Activated naive CD8-positive, alpha-beta T cell treated with anti-CD3 and anti-CD28 coated beads, Interleukin-2, amount 50 U/mL, for 24 hours (primary cell): ENCODE measurements around the gene TTLL11.
A peak's percentile ranks its signal among the peaks of the same experiment; 100 is the strongest.

Experiments used
- ATAC-seq: fragments of 150-1000 bp; cut with Tn5 transposase; one replicate; pipeline ENCODE4 v1.10.0; 2021
- DNase-seq: peaks from one replicate; pipeline ENCODE4 v3.0.0; 2021
- H3K27ac Mint-ChIP-seq: one replicate; pipeline ENCODE4 v1.8.0; 2021; ENCODE audit warnings: mild to moderate bottlenecking, mixed read lengths
- H3K27me3 Mint-ChIP-seq: one replicate; pipeline ENCODE4 v1.8.0; 2021; ENCODE audit warnings: mixed read lengths
- H3K36me3 Mint-ChIP-seq: one replicate; pipeline ENCODE4 v1.8.0; 2021; ENCODE audit warnings: low read depth, mixed read lengths
- H3K4me1 Mint-ChIP-seq: one replicate; pipeline ENCODE4 v1.8.0; 2021; ENCODE audit warnings: mixed read lengths
- H3K4me3 Mint-ChIP-seq: one replicate; pipeline ENCODE4 v1.8.0; 2021; ENCODE audit warnings: mild to moderate bottlenecking, moderate library complexity, mixed read lengths
- H3K9me3 Mint-ChIP-seq: one replicate; pipeline ENCODE4 v1.8.0; 2021; ENCODE audit warnings: mixed read lengths

The TTLL11 gene

GRCh38 chr9:122059214-122059954 lies 33.7 kb downstream of the TTLL11 start:
- H3K27me3 Mint-ChIP-seq = no peaks in the 10 kb centered on the region
- peaks cover 7% of the 10 kb centered on the region for H3K36me3 Mint-ChIP-seq
- DNase-seq (no peak), ATAC-seq (no peak)
- H3K27ac Mint-ChIP-seq = no peak overlapping the region
- peaks cover 3% of the 10 kb centered on the region for H3K4me1 Mint-ChIP-seq
- H3K4me3 Mint-ChIP-seq = no peak overlapping the region
- H3K9me3 Mint-ChIP-seq = no peaks in the 10 kb centered on the region

- Mint-ChIP-seq H3K4me1 (peaks cover 3% of the 10 kb centered on the region), H3K9me3 (no peaks in the 10 kb centered on the region), H3K36me3 (peaks cover 7% of the 10 kb centered on the region), H3K27me3 (no peaks in the 10 kb centered on the region), H3K4me3 (no peak overlapping the region), H3K27ac (no peak overlapping the region)
- ATAC-seq (no peak), DNase-seq (no peak)
Measured at GRCh38 chr9:122058709-122059108, 34.4 kb downstream of the TTLL11 start.

GRCh38 chr9:122058051-122058450 lies 35.1 kb downstream of the TTLL11 start:
- DNase-seq (no peak), ATAC-seq (no peak)
- Mint-ChIP-seq H3K9me3 (no peaks in the 10 kb centered on the region), H3K36me3 (peaks cover 7% of the 10 kb centered on the region), H3K4me1 (peaks cover 3% of the 10 kb centered on the region), H3K27ac (no peak overlapping the region), H3K27me3 (no peaks in the 10 kb centered on the region), H3K4me3 (no peak overlapping the region)

- Mint-ChIP-seq H3K27me3 (no peaks in the 10 kb centered on the region), H3K36me3 (peaks cover 11% of the 10 kb centered on the region), H3K4me1 (peaks cover 11% of the 10 kb centered on the region), H3K4me3 (no peak overlapping the region), H3K27ac (no peak overlapping the region), H3K9me3 (no peaks in the 10 kb centered on the region)
- no peak for DNase-seq
- no peak for ATAC-seq
Measured at GRCh38 chr9:122057211-122057610, 35.9 kb downstream of the TTLL11 start.

- H3K4me1 Mint-ChIP-seq = peaks cover 17% of the 10 kb centered on the region
- H3K27me3 Mint-ChIP-seq = peaks cover 2% of the 10 kb centered on the region
- no peak overlapping the region for H3K27ac Mint-ChIP-seq
- DNase-seq (no peak), ATAC-seq (no peak)
- H3K9me3 Mint-ChIP-seq = no peaks in the 10 kb centered on the region
- H3K4me3 Mint-ChIP-seq = no peak overlapping the region
- peaks cover 14% of the 10 kb centered on the region for H3K36me3 Mint-ChIP-seq
Measured at GRCh38 chr9:122056484-122056883, 36.6 kb downstream of the TTLL11 start.

GRCh38 chr9:122055701-122056100 lies 37.4 kb downstream of the TTLL11 start:
- H3K27ac Mint-ChIP-seq = no peak overlapping the region
- DNase-seq = no peak
- H3K9me3 Mint-ChIP-seq = no peaks in the 10 kb centered on the region
- ATAC-seq = no peak
- H3K4me3 Mint-ChIP-seq = no peak overlapping the region
- peaks cover 24% of the 10 kb centered on the region for H3K4me1 Mint-ChIP-seq
- peaks cover 4% of the 10 kb centered on the region for H3K27me3 Mint-ChIP-seq
- peaks cover 12% of the 10 kb centered on the region for H3K36me3 Mint-ChIP-seq

GRCh38 chr9:122053567-122054350 lies 39.3 kb downstream of the TTLL11 start:
- ATAC-seq (no peak), DNase-seq (no peak)
- peaks cover 4% of the 10 kb centered on the region for H3K27me3 Mint-ChIP-seq
- H3K4me3 Mint-ChIP-seq = no peak overlapping the region
- no peaks in the 10 kb centered on the region for H3K9me3 Mint-ChIP-seq
- H3K27ac Mint-ChIP-seq = no peak overlapping the region
- H3K36me3 Mint-ChIP-seq = peaks cover 12% of the 10 kb centered on the region
- H3K4me1 Mint-ChIP-seq = peaks cover 25% of the 10 kb centered on the region

- no peak for ATAC-seq
- H3K27ac Mint-ChIP-seq = no peak overlapping the region
- H3K36me3 Mint-ChIP-seq = peaks cover 12% of the 10 kb centered on the region
- DNase-seq = no peak
- peaks cover 25% of the 10 kb centered on the region for H3K4me1 Mint-ChIP-seq
- peaks cover 4% of the 10 kb centered on the region for H3K27me3 Mint-ChIP-seq
- no peak overlapping the region for H3K4me3 Mint-ChIP-seq
- H3K9me3 Mint-ChIP-seq = no peaks in the 10 kb centered on the region
Measured at GRCh38 chr9:122053064-122053463, 40.0 kb downstream of the TTLL11 start.

- DNase-seq (peak; percentile 70), ATAC-seq (peak; percentile 97)
- H3K27ac Mint-ChIP-seq = peak overlapping the region; percentile 92
- peak overlapping the region; percentile 58 for H3K4me3 Mint-ChIP-seq
- H3K27me3 Mint-ChIP-seq = peaks cover 4% of the 10 kb centered on the region
- H3K36me3 Mint-ChIP-seq = peaks cover 16% of the 10 kb centered on the region
- no peaks in the 10 kb centered on the region for H3K9me3 Mint-ChIP-seq
- H3K4me1 Mint-ChIP-seq = peaks cover 25% of the 10 kb centered on the region
Measured at GRCh38 chr9:122051351-122052321, 41.5 kb downstream of the TTLL11 start.

- peaks cover 4% of the 10 kb centered on the region for H3K9me3 Mint-ChIP-seq
- ATAC-seq (no peak), DNase-seq (no peak)
- H3K27ac Mint-ChIP-seq = no peak overlapping the region
- H3K4me3 Mint-ChIP-seq = no peak overlapping the region
- H3K36me3 Mint-ChIP-seq = peaks cover 20% of the 10 kb centered on the region
- peaks cover 4% of the 10 kb centered on the region for H3K27me3 Mint-ChIP-seq
- H3K4me1 Mint-ChIP-seq = peaks cover 25% of the 10 kb centered on the region
Measured at GRCh38 chr9:122050167-122050566, 42.9 kb downstream of the TTLL11 start.

GRCh38 chr9:122042056-122042455 lies 51.1 kb downstream of the TTLL11 start:
- Mint-ChIP-seq H3K36me3 (peaks cover 27% of the 10 kb centered on the region), H3K27me3 (no peaks in the 10 kb centered on the region), H3K9me3 (peaks cover 4% of the 10 kb centered on the region), H3K4me3 (no peak overlapping the region), H3K4me1 (peaks cover 1% of the 10 kb centered on the region), H3K27ac (no peak overlapping the region)
- ATAC-seq (no peak), DNase-seq (no peak)

GRCh38 chr9:122040561-122041242 lies 52.4 kb downstream of the TTLL11 start:
- no peak for ATAC-seq
- H3K4me1 Mint-ChIP-seq = peaks cover 1% of the 10 kb centered on the region

GRCh38 chr9:122039234-122039633 lies 53.9 kb downstream of the TTLL11 start:
- no peak for ATAC-seq
- no peaks in the 10 kb centered on the region for H3K27me3 Mint-ChIP-seq
- no peak for DNase-seq
- H3K9me3 Mint-ChIP-seq = no peaks in the 10 kb centered on the region
- H3K36me3 Mint-ChIP-seq = peaks cover 22% of the 10 kb centered on the region
- no peak overlapping the region for H3K27ac Mint-ChIP-seq
- H3K4me3 Mint-ChIP-seq = no peak overlapping the region
- H3K4me1 Mint-ChIP-seq = peaks cover 1% of the 10 kb centered on the region

More at GRCh38 chr9:122040561-122041242, 52.4 kb downstream of the TTLL11 start:
- Mint-ChIP-seq H3K27me3 (no peaks in the 10 kb centered on the region), H3K9me3 (no peaks in the 10 kb centered on the region), H3K4me3 (no peak overlapping the region), H3K27ac (no peak overlapping the region), H3K36me3 (peaks cover 28% of the 10 kb centered on the region)
- DNase-seq = no peak

GRCh38 chr9:122036988-122037387 lies 56.1 kb downstream of the TTLL11 start:
- Mint-ChIP-seq H3K27me3 (no peaks in the 10 kb centered on the region), H3K36me3 (peaks cover 15% of the 10 kb centered on the region), H3K4me3 (no peak overlapping the region), H3K4me1 (peaks cover 1% of the 10 kb centered on the region), H3K27ac (no peak overlapping the region), H3K9me3 (no peaks in the 10 kb centered on the region)
- no peak for ATAC-seq
- no peak for DNase-seq
